ENCODE measurements around the gene GFER. TPM values are rescaled to one million over a fixed set of nuclear protein-coding genes. Genes with fewer than 3 reads are reported as not detected.

The GFER gene
- total and polyA plus RNA-seq, 9 of the 15 experiments (the other 6 are each of a cell fraction or from before 2014, with no cell fraction given) = 4.3 to 53.7 (median 19.8) TPM

DNA sequence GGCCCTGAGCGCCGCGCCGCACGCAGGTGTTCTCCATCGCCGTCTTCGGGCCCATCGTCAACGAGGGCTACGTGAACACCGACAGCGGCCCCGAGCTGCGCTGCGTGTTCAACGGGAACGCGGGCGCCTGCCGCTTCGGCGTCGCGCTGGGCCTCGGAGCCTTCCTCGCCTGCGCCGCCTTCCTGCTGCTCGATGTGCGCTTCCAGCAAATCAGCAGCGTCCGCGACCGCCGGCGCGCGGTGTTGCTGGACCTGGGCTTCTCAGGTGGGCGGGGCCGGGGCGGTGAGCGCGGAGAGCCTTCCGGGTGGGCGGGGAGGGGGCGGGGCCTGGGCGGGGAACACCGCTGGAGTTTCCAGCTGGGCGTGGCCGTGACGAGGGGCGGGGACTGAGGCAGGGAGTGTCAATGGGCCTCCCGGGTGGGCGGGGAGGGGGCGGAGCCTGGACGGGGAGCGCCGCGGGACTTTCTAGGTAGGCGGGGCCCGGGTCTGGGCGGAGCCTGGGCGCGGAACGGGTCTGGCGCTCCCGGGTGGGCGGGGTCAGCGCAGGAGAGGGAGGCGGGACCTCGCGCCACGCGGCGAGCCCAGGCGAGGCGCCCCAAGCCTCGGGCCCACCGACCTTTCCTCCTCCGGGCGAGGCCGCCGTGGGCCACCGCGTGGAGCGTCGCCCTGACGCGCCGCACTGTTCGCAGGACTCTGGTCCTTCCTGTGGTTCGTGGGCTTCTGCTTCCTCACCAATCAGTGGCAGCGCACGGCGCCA lies 8.1 kb downstream of the GFER start (continued):
- TF ChIP-seq, protein P1, sequence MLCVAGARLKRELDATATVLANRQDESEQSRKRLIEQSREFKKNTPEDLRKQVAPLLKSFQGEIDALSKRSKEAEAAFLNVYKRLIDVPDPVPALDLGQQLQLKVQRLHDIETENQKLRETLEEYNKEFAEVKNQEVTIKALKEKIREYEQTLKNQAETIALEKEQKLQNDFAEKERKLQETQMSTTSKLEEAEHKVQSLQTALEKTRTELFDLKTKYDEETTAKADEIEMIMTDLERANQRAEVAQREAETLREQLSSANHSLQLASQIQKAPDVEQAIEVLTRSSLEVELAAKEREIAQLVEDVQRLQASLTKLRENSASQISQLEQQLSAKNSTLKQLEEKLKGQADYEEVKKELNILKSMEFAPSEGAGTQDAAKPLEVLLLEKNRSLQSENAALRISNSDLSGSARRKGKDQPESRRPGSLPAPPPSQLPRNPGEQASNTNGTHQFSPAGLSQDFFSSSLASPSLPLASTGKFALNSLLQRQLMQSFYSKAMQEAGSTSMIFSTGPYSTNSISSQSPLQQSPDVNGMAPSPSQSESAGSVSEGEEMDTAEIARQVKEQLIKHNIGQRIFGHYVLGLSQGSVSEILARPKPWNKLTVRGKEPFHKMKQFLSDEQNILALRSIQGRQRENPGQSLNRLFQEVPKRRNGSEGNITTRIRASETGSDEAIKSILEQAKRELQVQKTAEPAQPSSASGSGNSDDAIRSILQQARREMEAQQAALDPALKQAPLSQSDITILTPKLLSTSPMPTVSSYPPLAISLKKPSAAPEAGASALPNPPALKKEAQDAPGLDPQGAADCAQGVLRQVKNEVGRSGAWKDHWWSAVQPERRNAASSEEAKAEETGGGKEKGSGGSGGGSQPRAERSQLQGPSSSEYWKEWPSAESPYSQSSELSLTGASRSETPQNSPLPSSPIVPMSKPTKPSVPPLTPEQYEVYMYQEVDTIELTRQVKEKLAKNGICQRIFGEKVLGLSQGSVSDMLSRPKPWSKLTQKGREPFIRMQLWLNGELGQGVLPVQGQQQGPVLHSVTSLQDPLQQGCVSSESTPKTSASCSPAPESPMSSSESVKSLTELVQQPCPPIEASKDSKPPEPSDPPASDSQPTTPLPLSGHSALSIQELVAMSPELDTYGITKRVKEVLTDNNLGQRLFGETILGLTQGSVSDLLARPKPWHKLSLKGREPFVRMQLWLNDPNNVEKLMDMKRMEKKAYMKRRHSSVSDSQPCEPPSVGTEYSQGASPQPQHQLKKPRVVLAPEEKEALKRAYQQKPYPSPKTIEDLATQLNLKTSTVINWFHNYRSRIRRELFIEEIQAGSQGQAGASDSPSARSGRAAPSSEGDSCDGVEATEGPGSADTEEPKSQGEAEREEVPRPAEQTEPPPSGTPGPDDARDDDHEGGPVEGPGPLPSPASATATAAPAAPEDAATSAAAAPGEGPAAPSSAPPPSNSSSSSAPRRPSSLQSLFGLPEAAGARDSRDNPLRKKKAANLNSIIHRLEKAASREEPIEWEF (CRISPR knock-in tag; IDR thresholded peaks at IDR 0.05) = no peak
- peak; percentile 30 for TF ChIP-seq HNRNPLL (IDR thresholded peaks at IDR 0.05; ENCODE audit: low read depth, low read length, poor library complexity, severe bottlenecking)
- TF ChIP-seq, protein P2, sequence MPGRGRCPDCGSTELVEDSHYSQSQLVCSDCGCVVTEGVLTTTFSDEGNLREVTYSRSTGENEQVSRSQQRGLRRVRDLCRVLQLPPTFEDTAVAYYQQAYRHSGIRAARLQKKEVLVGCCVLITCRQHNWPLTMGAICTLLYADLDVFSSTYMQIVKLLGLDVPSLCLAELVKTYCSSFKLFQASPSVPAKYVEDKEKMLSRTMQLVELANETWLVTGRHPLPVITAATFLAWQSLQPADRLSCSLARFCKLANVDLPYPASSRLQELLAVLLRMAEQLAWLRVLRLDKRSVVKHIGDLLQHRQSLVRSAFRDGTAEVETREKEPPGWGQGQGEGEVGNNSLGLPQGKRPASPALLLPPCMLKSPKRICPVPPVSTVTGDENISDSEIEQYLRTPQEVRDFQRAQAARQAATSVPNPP (IDR thresholded peaks at IDR 0.05; ENCODE audit: borderline replicate concordance, insufficient read depth, insufficient read length) = no peak
- no peak for TF ChIP-seq ZNF584 (CRISPR knock-in tag; IDR thresholded peaks at IDR 0.05; ENCODE audit: low read depth)
- TF ChIP-seq ZNF133 (CRISPR knock-in tag; IDR thresholded peaks at IDR 0.05) = no peak
- no peak for TF ChIP-seq GABPB2 (CRISPR knock-in tag; conservative IDR thresholded peaks at IDR 0.05)
- no peak for TF ChIP-seq TAF15 (IDR thresholded peaks at IDR 0.05; ENCODE audit: low read depth, low read length)
- no peak for TF ChIP-seq NCOA1 (IDR thresholded peaks at IDR 0.05; ENCODE audit: low read depth)
- no peak for TF ChIP-seq MAFG (tag; conservative IDR thresholded peaks at IDR 0.05)
- no peak for TF ChIP-seq RAD21 (CRISPR knock-in tag; conservative IDR thresholded peaks at IDR 0.05 in 1 of 2, IDR thresholded peaks at IDR 0.05 in 1 of 2)
- no peak for TF ChIP-seq TEAD2 (tag; IDR thresholded peaks at IDR 0.05)
- TF ChIP-seq, protein P3, sequence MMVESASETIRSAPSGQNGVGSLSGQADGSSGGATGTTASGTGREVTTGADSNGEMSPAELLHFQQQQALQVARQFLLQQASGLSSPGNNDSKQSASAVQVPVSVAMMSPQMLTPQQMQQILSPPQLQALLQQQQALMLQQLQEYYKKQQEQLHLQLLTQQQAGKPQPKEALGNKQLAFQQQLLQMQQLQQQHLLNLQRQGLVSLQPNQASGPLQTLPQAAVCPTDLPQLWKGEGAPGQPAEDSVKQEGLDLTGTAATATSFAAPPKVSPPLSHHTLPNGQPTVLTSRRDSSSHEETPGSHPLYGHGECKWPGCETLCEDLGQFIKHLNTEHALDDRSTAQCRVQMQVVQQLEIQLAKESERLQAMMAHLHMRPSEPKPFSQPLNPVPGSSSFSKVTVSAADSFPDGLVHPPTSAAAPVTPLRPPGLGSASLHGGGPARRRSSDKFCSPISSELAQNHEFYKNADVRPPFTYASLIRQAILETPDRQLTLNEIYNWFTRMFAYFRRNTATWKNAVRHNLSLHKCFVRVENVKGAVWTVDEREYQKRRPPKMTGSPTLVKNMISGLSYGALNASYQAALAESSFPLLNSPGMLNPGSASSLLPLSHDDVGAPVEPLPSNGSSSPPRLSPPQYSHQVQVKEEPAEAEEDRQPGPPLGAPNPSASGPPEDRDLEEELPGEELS (CRISPR knock-in tag; IDR thresholded peaks at IDR 0.05; ENCODE audit: borderline replicate concordance) = no peak
- TF ChIP-seq FOXK2 (conservative IDR thresholded peaks at IDR 0.05 in 1 of 2, IDR thresholded peaks at IDR 0.05 in 1 of 2; ENCODE audit: low read depth in 2 of 2) = no peak; a peak in 1 of 4 replicates
- no peak for TF ChIP-seq HMG20B (CRISPR knock-in tag; IDR thresholded peaks at IDR 0.05)
- TF ChIP-seq CCAR2 (IDR thresholded peaks at IDR 0.05; ENCODE audit: low read depth, low read length) = no peak
- no peak for TF ChIP-seq RFX5 (IDR thresholded peaks at IDR 0.05; ENCODE audit: low read depth, low read length)
- TF ChIP-seq NFYB (IDR thresholded peaks at IDR 0.05; ENCODE audit: extremely low read depth, insufficient read length) = no peak
